Regular cardiac myocyte (primary cell): ENCODE measurements around the gene PPM1A. TPM values are rescaled to one million over a fixed set of nuclear protein-coding genes. Genes with fewer than 3 reads are reported as not detected.

Experiments
- total RNA-seq: library from RNA; depleted of rRNA; stranded (reverse); fragments of >200 nt; gene quantifications from 2 replicates; pipeline ENCODE4 v1.2.3, GENCODE V29; 2014

PPM1A gene
- total RNA-seq = 22.6 and 32.6 TPM in 2 replicates

GRCh38 chr14:60248697-60249318, at the start of gene PPM1A:
TSS of gene PPM1A (plus strand) at chr14:60249221. CDS start at chr14:60282704, 33,483 bp downstream.

Other genes with a start within 250 kb of the PPM1A start
- gene PCNX4, start 157.3 kb upstream of the PPM1A start, total RNA-seq = 71.3 and 98.1 TPM in 2 replicates
- gene DHRS7, start 83.8 kb upstream of the PPM1A start, total RNA-seq = 85.1 and 94.7 TPM in 2 replicates
- gene C14orf39, start 236.8 kb downstream of the PPM1A start, total RNA-seq = not detected in 2 replicates